A549 (cell line): Measurements from ENCODE around the gene CRIP2. TPM values are rescaled to one million over a fixed set of nuclear protein-coding genes. Genes with fewer than 3 reads are reported as not detected.
A peak's percentile ranks its signal among the peaks of the same experiment; 100 is the strongest.

ENCODE experiments used
- ATAC-seq, 2 experiments: fragments of 200-7000 bp in 1 of 2; fragments of >200 bp in 1 of 2; cut with Nextera tagmentation in 1 of 2; cut with Tn5 transposase in 1 of 2; 3 replicates each; pipeline versions ENCODE4 v1.8.0 to v1.9.1; 2018 to 2020; ENCODE audit warnings: mild to moderate bottlenecking in 1 of 2, moderate library complexity in 1 of 2
- CTCF ChIA-PET: fragments of 300-600 bp; sonication (Branson Sonifier 250); formaldehyde crosslinking; extraction: SDS; loops from one replicate; lab custom pipeline; 2021; ENCODE audit warnings: antibody characterized with exemption, inconsistent platforms; lab: Yijun Ruan, JAX
- POLR2A ChIA-PET: fragments of 350-600 bp; formaldehyde crosslinking; extraction: SDS; loops from one replicate; lab custom pipeline; 2021; ENCODE audit warnings: antibody characterized with exemption, inconsistent platforms; lab: Yijun Ruan, JAX
- DNase-seq, 2 experiments: peaks; one replicate each; pipeline versions ENCODE4 v3.0.0 to v3.0.0-alpha.2; 2011 to 2016; ENCODE audit warnings: low read depth in 1 of 2, low spot score in 1 of 2
- FAIRE-seq: peaks from 2 replicates; lab custom pipeline; 2011; peaks lifted over from hg19 to GRCh38; lab: Jason Lieb, UNC
- H3K27ac ChIP-seq, 2 experiments: fragments of >200 bp; sonication (Bioruptor Twin); formaldehyde crosslinking; 3 replicates each; pipeline ENCODE4 v1.5.1; 2016 to 2017
- H3K4me1 ChIP-seq: fragments of >200 bp; sonication (Bioruptor Twin); formaldehyde crosslinking; 3 replicates; pipeline ENCODE4 v1.6.1; 2016
- H3K4me2 ChIP-seq: fragments of >200 bp; sonication (Bioruptor Twin); formaldehyde crosslinking; 3 replicates; pipeline ENCODE4 v1.6.1; 2016
- H3K4me3 ChIP-seq: fragments of >200 bp; sonication (Bioruptor Twin); formaldehyde crosslinking; 3 replicates; pipeline ENCODE4 v1.5.1; 2016
- H3K9me3 ChIP-seq: fragments of >200 bp; sonication (Bioruptor Twin); formaldehyde crosslinking; 3 replicates; pipeline ENCODE4 v1.6.1; 2016
- BHLHE40 ChIP-seq: IDR thresholded peaks from 2 replicates; pipeline ENCODE4 v1.6.1; 2012; ENCODE audit warnings: low read depth, low read length, inconsistent platforms
- CBX8 ChIP-seq: fragments of 200-600 bp; sonication (generic); IDR thresholded peaks from 2 replicates; pipeline ENCODE4 v1.6.1; 2016
- CHD2 ChIP-seq: fragments of 150-350 bp; IDR thresholded peaks from 2 replicates; pipeline ENCODE4 v1.6.1; 2014; ENCODE audit warnings: low read length; ENCODE audit not compliant: partially characterized antibody
- E2F6 ChIP-seq: IDR thresholded peaks from 2 replicates; pipeline ENCODE4 v1.6.1; 2012; ENCODE audit warnings: low read depth, borderline replicate concordance
- EHF ChIP-seq: fragments of 250-450 bp; sonication (Bioruptor Pico); IDR thresholded peaks from 2 replicates; pipeline ENCODE4 v1.5.0; 2020; ENCODE audit warnings: mild to moderate bottlenecking
- FOSB ChIP-seq: fragments of 250-450 bp; sonication (Bioruptor Pico); IDR thresholded peaks from 2 replicates; pipeline ENCODE4 v1.5.0; 2020; ENCODE audit warnings: mild to moderate bottlenecking, moderate library complexity
- FOSL2 ChIP-seq, 2 experiments: fragments of 450-650 bp in 1 of 2; fragments of >200 bp in 1 of 2; sonication (Bioruptor Twin) in 1 of 2; formaldehyde crosslinking; IDR thresholded peaks; 2 replicates each; pipeline versions ENCODE4 v1.5.0 to v1.6.1; 2016 to 2020; ENCODE audit warnings: mild to moderate bottlenecking in 1 of 2, moderate library complexity in 1 of 2
- FOXS1 ChIP-seq: fragments of 250-450 bp; sonication (Bioruptor Pico); IDR thresholded peaks from 2 replicates; pipeline ENCODE4 v1.5.0; 2020; ENCODE audit warnings: mild to moderate bottlenecking, moderate library complexity
- HOXA7 ChIP-seq: fragments of 250-450 bp; sonication (Bioruptor Pico); IDR thresholded peaks from 2 replicates; pipeline ENCODE4 v1.5.0; 2020; ENCODE audit warnings: mild to moderate bottlenecking, moderate library complexity
- HOXB13 ChIP-seq: fragments of 250-450 bp; sonication (Bioruptor Pico); IDR thresholded peaks from 2 replicates; pipeline ENCODE4 v1.5.0; 2020; ENCODE audit warnings: low read depth, mild to moderate bottlenecking, moderate library complexity
- HOXB5 ChIP-seq: fragments of 250-450 bp; sonication (Bioruptor Pico); IDR thresholded peaks from 2 replicates; pipeline ENCODE4 v1.5.0; 2020; ENCODE audit warnings: mild to moderate bottlenecking, moderate library complexity
- JUN ChIP-seq, 2 experiments: fragments of >200 bp; sonication (Bioruptor Twin); formaldehyde crosslinking; IDR thresholded peaks; 2 replicates in 1 of 2; 3 replicates in 1 of 2; pipeline ENCODE4 v1.6.1; 2016 to 2017
- MAX ChIP-seq: IDR thresholded peaks from 2 replicates; pipeline ENCODE4 v1.6.1; 2012
- MAZ ChIP-seq: fragments of 150-350 bp; IDR thresholded peaks from 2 replicates; pipeline ENCODE4 v1.6.1; 2014; ENCODE audit warnings: antibody characterized with exemption, low read depth, low read length, borderline replicate concordance
- MYC ChIP-seq: IDR thresholded peaks from 2 replicates; pipeline ENCODE4 v1.6.1; 2012; ENCODE audit warnings: mild to moderate bottlenecking, inconsistent platforms, low read length, improper control_type of control experiment, borderline replicate concordance
- PBX3 ChIP-seq: IDR thresholded peaks from 2 replicates; pipeline ENCODE4 v1.6.1; 2012
- POLR2AphosphoS2 ChIP-seq: conservative IDR thresholded peaks from 2 replicates; pipeline ENCODE4 v1.6.1; 2012; ENCODE audit warnings: low read length, improper control_type of control experiment, inconsistent platforms
- RAD21 ChIP-seq, 2 experiments: fragments of >200 bp in 1 of 2; sonication (Bioruptor Twin) in 1 of 2; formaldehyde crosslinking in 1 of 2; IDR thresholded peaks in 1 of 2; conservative IDR thresholded peaks in 1 of 2; 2 replicates in 1 of 2; 3 replicates in 1 of 2; pipeline ENCODE4 v1.6.1; 2012 to 2018; ENCODE audit warnings: inconsistent platforms in 1 of 2
- RARB ChIP-seq: fragments of 250-450 bp; sonication (Bioruptor Pico); IDR thresholded peaks from 2 replicates; pipeline ENCODE4 v1.8.0; 2021; ENCODE audit warnings: mild to moderate bottlenecking, moderate library complexity
- RCOR1 ChIP-seq: fragments of 150-350 bp; IDR thresholded peaks from 2 replicates; pipeline ENCODE4 v1.6.1; 2014; ENCODE audit warnings: antibody characterized with exemption, low read length, low read depth
- SMC3 ChIP-seq: fragments of >200 bp; sonication (Bioruptor Twin); formaldehyde crosslinking; IDR thresholded peaks from 3 replicates; pipeline ENCODE4 v1.6.1; 2018; ENCODE audit warnings: inconsistent platforms
- TFCP2L1 ChIP-seq: fragments of 250-450 bp; sonication (Bioruptor Pico); IDR thresholded peaks from 2 replicates; pipeline ENCODE4 v1.5.0; 2021; ENCODE audit warnings: mild to moderate bottlenecking
- TP53 ChIP-seq: fragments of 250-450 bp; sonication (Bioruptor Pico); IDR thresholded peaks from 2 replicates; pipeline ENCODE4 v1.5.0; 2021; ENCODE audit warnings: mild to moderate bottlenecking, moderate library complexity
- ZNF302 ChIP-seq: fragments of 250-450 bp; sonication (Bioruptor Pico); IDR thresholded peaks from 2 replicates; pipeline ENCODE4 v1.9.0; 2021; ENCODE audit warnings: inconsistent platforms, mild to moderate bottlenecking, moderate library complexity
- WGBS: methylation state at CpG from one replicate; pipeline ENCODE4 v1.1.6; 2017; ENCODE audit errors: missing lambda C conversion rate; 5-methylcytosine and 5-hydroxymethylcytosine counted together
- polyA plus RNA-seq, 4 experiments: library from polyadenylated mRNA; depleted of rRNA in 3 of 4; stranded (reverse); fragments of >200 nt; fragmentation: RNase III in 1 of 4; extraction: RNeasy Plus Mini Kit Qiagen cat#74134 plus additional on column Dnase treatment in 1 of 4; gene quantifications; 2 replicates in 3 of 4; 3 replicates in 1 of 4; pipeline ENCODE4 v1.2.3, GENCODE V29; 2011 to 2017
- TF ChIP-seq, protein P1 (sequence below): fragments of 250-450 bp; sonication (Bioruptor Pico); IDR thresholded peaks from 2 replicates; pipeline ENCODE4 v1.5.0; 2020; ENCODE audit warnings: low read depth, mild to moderate bottlenecking, moderate library complexity
- TF ChIP-seq, protein P2 (sequence below): fragments of >200 bp; sonication (Bioruptor Twin); formaldehyde crosslinking; IDR thresholded peaks from 2 replicates; pipeline ENCODE4 v1.6.1; 2016
- TF ChIP-seq, protein P3 (sequence below): fragments of >200 bp; sonication (Bioruptor Twin); formaldehyde crosslinking; IDR thresholded peaks from 3 replicates; pipeline ENCODE4 v1.6.1; 2016
- TF ChIP-seq, protein P4 (sequence below): fragments of 250-450 bp; sonication (Bioruptor Pico); IDR thresholded peaks from 2 replicates; pipeline ENCODE4 v1.5.0; 2021; ENCODE audit warnings: mild to moderate bottlenecking, moderate library complexity, borderline replicate concordance

Gene CRIP2
- polyA plus RNA-seq, 2 of the 4 experiments (the other 2 are of a cell fraction), result 41.0 to 67.3 TPM

DNA sequence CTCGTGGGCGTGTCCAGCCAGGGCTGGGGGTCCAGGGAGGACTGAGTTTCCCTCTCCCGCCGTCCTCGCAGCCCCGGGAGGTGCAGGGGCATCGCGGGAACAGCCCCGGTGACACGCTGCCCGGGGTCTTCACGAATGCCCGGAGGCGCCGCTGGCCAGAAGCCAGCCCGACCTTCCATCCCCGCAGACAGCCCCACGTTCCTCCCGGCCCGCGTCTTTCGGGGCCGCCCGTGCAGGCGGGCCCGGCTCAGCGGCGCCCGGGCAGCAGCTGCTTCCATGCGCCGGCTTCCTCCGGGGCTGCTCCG is 15.6 kb downstream of the CRIP2 start (continued):
- TF ChIP-seq, protein P1, sequence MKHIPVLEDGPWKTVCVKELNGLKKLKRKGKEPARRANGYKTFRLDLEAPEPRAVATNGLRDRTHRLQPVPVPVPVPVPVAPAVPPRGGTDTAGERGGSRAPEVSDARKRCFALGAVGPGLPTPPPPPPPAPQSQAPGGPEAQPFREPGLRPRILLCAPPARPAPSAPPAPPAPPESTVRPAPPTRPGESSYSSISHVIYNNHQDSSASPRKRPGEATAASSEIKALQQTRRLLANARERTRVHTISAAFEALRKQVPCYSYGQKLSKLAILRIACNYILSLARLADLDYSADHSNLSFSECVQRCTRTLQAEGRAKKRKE, result 0 out of 2 replicates have a peak, but pooled peaks have one; percentile 32
- peak; percentile 82; the same call in 1 of the 2 replicates for TF ChIP-seq TFCP2L1
- TF ChIP-seq CBX8, result no peak
- TF ChIP-seq RARB (CRISPR knock-in tag), result no peak

- ChIA-PET POLR2A (interaction anchor here (1.3 to 2.5 kb wide), 3 partner anchors 9 to 120 kb away, joined by 6 to 81 read pairs (median 7); no protein-coding TSS in a partner anchor), CTCF (interaction anchor here (0.9 to 3.8 kb wide), 28 partner anchors 9 to 400 kb away, joined by 3 to 132 read pairs (median 6); partner anchors contain the start of gene TMEM121)
- H3K27ac ChIP-seq, result peak within 1 kb of the TSS; percentile 84 to 99
- H3K4me2 ChIP-seq, result peak within 1 kb of the TSS; percentile 92
- FAIRE-seq (peak; percentile 77), ATAC-seq (peak; percentile 60 to 77), DNase-seq (peak; percentile 96 to 100)
- H3K4me3 ChIP-seq, result peak within 1 kb of the TSS; percentile 74
- peaks cover 36% of the 10 kb centered on the region for H3K4me1 ChIP-seq
- no CpG with 5 or more reads among the region's 94 CpGs for WGBS
- H3K9me3 ChIP-seq, result no peaks in the 10 kb centered on the region
- TF ChIP-seq, protein P2, sequence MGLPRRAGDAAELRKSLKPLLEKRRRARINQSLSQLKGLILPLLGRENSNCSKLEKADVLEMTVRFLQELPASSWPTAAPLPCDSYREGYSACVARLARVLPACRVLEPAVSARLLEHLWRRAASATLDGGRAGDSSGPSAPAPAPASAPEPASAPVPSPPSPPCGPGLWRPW, result no peak
- TF ChIP-seq, protein P3, sequence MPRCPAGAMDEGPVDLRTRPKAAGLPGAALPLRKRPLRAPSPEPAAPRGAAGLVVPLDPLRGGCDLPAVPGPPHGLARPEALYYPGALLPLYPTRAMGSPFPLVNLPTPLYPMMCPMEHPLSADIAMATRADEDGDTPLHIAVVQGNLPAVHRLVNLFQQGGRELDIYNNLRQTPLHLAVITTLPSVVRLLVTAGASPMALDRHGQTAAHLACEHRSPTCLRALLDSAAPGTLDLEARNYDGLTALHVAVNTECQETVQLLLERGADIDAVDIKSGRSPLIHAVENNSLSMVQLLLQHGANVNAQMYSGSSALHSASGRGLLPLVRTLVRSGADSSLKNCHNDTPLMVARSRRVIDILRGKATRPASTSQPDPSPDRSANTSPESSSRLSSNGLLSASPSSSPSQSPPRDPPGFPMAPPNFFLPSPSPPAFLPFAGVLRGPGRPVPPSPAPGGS, result 0 out of 3 replicates have a peak, but pooled peaks have one; percentile 50
- TF ChIP-seq HOXB13 (CRISPR knock-in tag), result peak; percentile 91; the same call in 1 of the 2 replicates
- TF ChIP-seq TFCP2L1, result peak; percentile 67; the same call in 1 of the 2 replicates
- peak; percentile 92 for TF ChIP-seq SMC3
- peak; percentile 75; the same call in 1 of the 2 replicates for TF ChIP-seq ZNF302 (CRISPR knock-in tag)
- peak; percentile 91 for TF ChIP-seq POLR2AphosphoS2
- TF ChIP-seq JUN (IDR thresholded peaks at IDR 0.05), result peak; percentile 17 to 51; a peak in 3 of 5 replicates
- TF ChIP-seq BHLHE40, result peak; percentile 85
- peak; percentile 40; the same call in 1 of the 2 replicates for TF ChIP-seq HOXA7 (CRISPR knock-in tag)
- no peak for TF ChIP-seq RARB (CRISPR knock-in tag)
- TF ChIP-seq MYC, result no peak; the same call in 1 of the 2 replicates
- TF ChIP-seq HOXB5 (CRISPR knock-in tag), result peak; percentile 95; the same call in 1 of the 2 replicates
- peak; percentile 52; the same call in 1 of the 2 replicates for TF ChIP-seq TP53 (CRISPR knock-in tag)
- peak; percentile 61; the same call in 1 of the 2 replicates for TF ChIP-seq FOSB (CRISPR knock-in tag)
- TF ChIP-seq RAD21 (conservative IDR thresholded peaks at IDR 0.05 in 1 of 2, IDR thresholded peaks at IDR 0.05 in 1 of 2), result peak; percentile 50 to 89; a peak in 4 of 5 replicates
- TF ChIP-seq MAZ, result no peak
- peak; percentile 14; the same call in 1 of the 2 replicates for TF ChIP-seq E2F6
- no peak for TF ChIP-seq RCOR1
- peak; percentile 86 for TF ChIP-seq PBX3
- peak; percentile 14 for TF ChIP-seq CHD2
- TF ChIP-seq, protein P4, sequence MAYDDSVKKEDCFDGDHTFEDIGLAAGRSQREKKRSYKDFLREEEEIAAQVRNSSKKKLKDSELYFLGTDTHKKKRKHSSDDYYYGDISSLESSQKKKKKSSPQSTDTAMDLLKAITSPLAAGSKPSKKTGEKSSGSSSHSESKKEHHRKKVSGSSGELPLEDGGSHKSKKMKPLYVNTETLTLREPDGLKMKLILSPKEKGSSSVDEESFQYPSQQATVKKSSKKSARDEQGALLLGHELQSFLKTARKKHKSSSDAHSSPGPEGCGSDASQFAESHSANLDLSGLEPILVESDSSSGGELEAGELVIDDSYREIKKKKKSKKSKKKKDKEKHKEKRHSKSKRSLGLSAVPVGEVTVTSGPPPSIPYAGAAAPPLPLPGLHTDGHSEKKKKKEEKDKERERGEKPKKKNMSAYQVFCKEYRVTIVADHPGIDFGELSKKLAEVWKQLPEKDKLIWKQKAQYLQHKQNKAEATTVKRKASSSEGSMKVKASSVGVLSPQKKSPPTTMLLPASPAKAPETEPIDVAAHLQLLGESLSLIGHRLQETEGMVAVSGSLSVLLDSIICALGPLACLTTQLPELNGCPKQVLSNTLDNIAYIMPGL (CRISPR knock-in tag), result no peak
- TF ChIP-seq FOSL2 (IDR thresholded peaks at IDR 0.05), result no peak
- TF ChIP-seq FOSL2 (CRISPR knock-in tag; IDR thresholded peaks at IDR 0.05), result 0 out of 2 replicates have a peak, but pooled peaks have one; percentile 2
- TF ChIP-seq FOXS1 (CRISPR knock-in tag), result peak; percentile 88
- TF ChIP-seq MAX, result peak; percentile 66; the same call in 1 of the 2 replicates
- TF ChIP-seq EHF, result peak; percentile 88
- no peak for TF ChIP-seq CBX8
- TF ChIP-seq, protein P1, result peak; percentile 89
These were observed 16.1 kb downstream of the CRIP2 start, which contains the start of gene TEDC1 for GRCh38 chr14:105490572-105491365. TSS of gene TEDC1 (plus strand) at chr14:105491246. CDS start at chr14:105491376, 130 bp downstream.
